Endothelial cell (in vitro differentiated cells): ENCODE results near the gene FOXM1. TPM values are rescaled to one million over a fixed set of nuclear protein-coding genes. Genes with fewer than 3 reads are reported as not detected.

Experiments used
- DNase-seq: peaks from one replicate; pipeline ENCODE4 v3.0.0; 2021; ENCODE audit warnings: low spot score
- H3K27ac Mint-ChIP-seq: one replicate; pipeline ENCODE4 v1.8.0; 2021; ENCODE audit warnings: mixed read lengths, inconsistent platforms; ENCODE audit not compliant: unreplicated experiment
- H3K27me3 Mint-ChIP-seq: one replicate; pipeline ENCODE4 v1.8.0; 2021; ENCODE audit warnings: mild to moderate bottlenecking, moderate library complexity, mixed read lengths, inconsistent platforms; ENCODE audit not compliant: unreplicated experiment
- H3K36me3 Mint-ChIP-seq: one replicate; pipeline ENCODE4 v1.8.0; 2021; ENCODE audit warnings: mild to moderate bottlenecking, low read depth, mixed read lengths, inconsistent platforms; ENCODE audit not compliant: unreplicated experiment
- H3K4me1 Mint-ChIP-seq: one replicate; pipeline ENCODE4 v1.8.0; 2021; ENCODE audit warnings: mild to moderate bottlenecking, mixed read lengths, inconsistent platforms; ENCODE audit not compliant: unreplicated experiment
- H3K4me3 Mint-ChIP-seq: one replicate; pipeline ENCODE4 v1.8.0; 2021; ENCODE audit warnings: mild to moderate bottlenecking, mixed read lengths, inconsistent platforms; ENCODE audit not compliant: unreplicated experiment
- H3K9me3 Mint-ChIP-seq: one replicate; pipeline ENCODE4 v1.8.0; 2021; ENCODE audit warnings: mixed read lengths, inconsistent platforms; ENCODE audit not compliant: unreplicated experiment
- CTCF ChIP-seq: fragments of 200-600 bp; sonication (generic); IDR thresholded peaks from one replicate; pipeline ENCODE4 v1.5.0; 2021; ENCODE audit warnings: antibody characterized with exemption; ENCODE audit not compliant: unreplicated experiment
- total RNA-seq: library from RNA; stranded (reverse); fragmentation: NEBNext Ultra II Directional; extraction: Animal tissue kit (Norgen Biotek cat#: 25700); gene quantifications from one replicate; pipeline ENCODE4 v1.2.1, GENCODE V29; 2021; ENCODE audit not compliant: unreplicated experiment

FOXM1 gene
- total RNA-seq, 1 donor from 2014 or later, result 24.3 TPM

GRCh38 chr12:2820432-2820831 lies 56.5 kb downstream of the FOXM1 start:
- no peak for TF ChIP-seq CTCF
- Mint-ChIP-seq H3K36me3 (peaks cover 43% of the 10 kb centered on the region), H3K9me3 (no peaks in the 10 kb centered on the region), H3K4me1 (no peaks in the 10 kb centered on the region), H3K27me3 (peaks cover 6% of the 10 kb centered on the region), H3K4me3 (no peak overlapping the region), H3K27ac (no peak overlapping the region)
- DNase-seq, result no peak

GRCh38 chr12:2819810-2820209 lies 57.2 kb downstream of the FOXM1 start:
- TF ChIP-seq CTCF, result no peak
- Mint-ChIP-seq H3K27me3 (peaks cover 6% of the 10 kb centered on the region), H3K4me1 (no peaks in the 10 kb centered on the region), H3K9me3 (no peaks in the 10 kb centered on the region), H3K4me3 (no peak overlapping the region), H3K36me3 (peaks cover 38% of the 10 kb centered on the region), H3K27ac (no peak overlapping the region)
- DNase-seq, result no peak

- Mint-ChIP-seq H3K36me3 (peaks cover 9% of the 10 kb centered on the region), H3K4me3 (peak overlapping the region; percentile 98), H3K27me3 (peaks cover 5% of the 10 kb centered on the region), H3K27ac (peak overlapping the region; percentile 97), H3K9me3 (no peaks in the 10 kb centered on the region), H3K4me1 (peaks cover 6% of the 10 kb centered on the region)
- peak; percentile 51 for TF ChIP-seq CTCF
- DNase-seq, result peak; percentile 52
These were observed 63.5 kb downstream of the FOXM1 start for GRCh38 chr12:2813214-2814185.

GRCh38 chr12:2812290-2813213 lies 64.4 kb downstream of the FOXM1 start, which contains the start of gene ITFG2:
ITFG2 (plus strand) TSS chr12:2812668; CDS start chr12:2812761, 93 bp downstream.
- no peaks in the 10 kb centered on the region for H3K36me3 Mint-ChIP-seq
- H3K4me3 Mint-ChIP-seq, result peak within 1 kb of the TSS; percentile 98
- H3K9me3 Mint-ChIP-seq, result no peaks in the 10 kb centered on the region
- peaks cover 6% of the 10 kb centered on the region for H3K4me1 Mint-ChIP-seq
- peak; percentile 92 for DNase-seq
- no peak for TF ChIP-seq CTCF
- peak within 1 kb of the TSS; percentile 97 for H3K27ac Mint-ChIP-seq
- peaks cover 2% of the 10 kb centered on the region for H3K27me3 Mint-ChIP-seq
